Fibroblast of mammary gland (primary cell): ENCODE measurements around the gene STX5.
"Not testable (repeated sequence)": the region's sequence is repeated elsewhere in the genome, so short reads cannot be mapped to it uniquely, and the experiment has no call there.

Source experiments
- DNase-seq: peaks from one replicate; pipeline ENCODE4 v3.0.0-alpha.2; 2010; ENCODE audit warnings: low read depth
- H3K4me3 ChIP-seq: 2 replicates; pipeline ENCODE4 v1.5.1; 2011; ENCODE audit warnings: low read depth, mild to moderate bottlenecking, low read length, moderate library complexity; ENCODE audit not compliant: control insufficient read depth
- CTCF ChIP-seq: conservative IDR thresholded peaks from 2 replicates; pipeline ENCODE4 v1.5.1; 2011; ENCODE audit warnings: low read depth, low read length, inconsistent platforms; ENCODE audit not compliant: control insufficient read depth, insufficient read depth

The STX5 gene

DNA sequence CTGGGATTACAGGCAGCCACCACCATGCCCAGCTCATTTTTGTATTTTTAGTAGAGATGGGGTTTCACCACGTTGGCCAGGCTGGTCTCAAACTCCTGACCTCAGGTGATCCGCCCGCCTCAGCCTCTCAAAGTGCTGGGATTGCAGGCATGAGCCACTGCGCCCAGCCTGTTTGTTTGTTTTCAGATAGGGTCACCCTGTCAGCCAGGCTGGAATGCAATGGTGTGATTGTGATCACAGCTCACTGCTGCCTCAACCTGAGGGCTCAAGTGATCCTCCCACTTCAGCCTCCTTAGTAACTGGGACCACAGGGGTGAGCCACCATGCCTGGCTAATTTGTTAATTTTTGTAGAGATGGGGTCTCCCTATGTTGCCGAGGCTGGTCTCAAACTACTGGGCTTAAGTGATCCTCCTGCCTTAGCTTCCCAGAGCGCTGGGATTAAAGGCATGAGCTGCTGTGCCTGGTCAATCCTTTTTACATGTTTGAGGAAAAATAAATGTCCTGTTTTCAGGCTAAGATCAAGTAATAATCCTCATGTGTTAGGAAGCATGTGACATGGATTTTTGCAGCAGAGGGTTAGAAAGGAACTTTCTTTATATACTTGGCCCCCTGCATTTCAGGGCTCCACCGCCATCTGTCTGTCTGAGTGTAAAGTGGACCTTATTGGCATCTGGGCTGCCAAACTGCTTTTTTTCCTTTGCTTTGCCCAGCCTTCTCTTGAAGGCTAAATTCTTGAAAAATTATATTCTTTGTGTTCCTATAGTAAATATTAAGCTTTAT lies 44.0 kb upstream of the STX5 start:
- no peak overlapping the region for H3K4me3 ChIP-seq
- DNase-seq = no peak
- TF ChIP-seq CTCF = no peak

GRCh38 chr11:62874851-62875250 lies 43.0 kb upstream of the STX5 start:
- TF ChIP-seq CTCF = no peak
- no peak overlapping the region for H3K4me3 ChIP-seq
- no peak for DNase-seq

DNA sequence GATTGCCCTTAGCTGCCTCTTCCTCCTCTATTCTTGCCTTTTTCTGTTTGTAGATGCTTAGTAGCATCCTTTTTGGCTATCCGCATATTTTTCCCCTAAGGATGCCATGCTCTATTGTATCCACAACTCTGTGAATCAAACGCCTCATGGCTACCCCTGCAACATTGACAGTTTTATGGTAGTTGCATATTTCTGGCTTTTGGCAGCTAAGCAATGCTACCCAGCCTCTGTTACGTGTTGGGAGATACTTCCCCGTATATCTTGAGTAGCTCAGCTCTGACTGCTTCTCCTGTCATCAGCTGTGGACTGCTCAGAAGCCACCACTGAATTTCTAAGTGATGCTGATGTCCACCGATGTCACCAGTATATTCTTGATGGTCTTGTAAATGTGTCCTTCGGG lies 33.8 kb upstream of the STX5 start:
- TF ChIP-seq CTCF = no peak
- DNase-seq = no peak
- no peak overlapping the region for H3K4me3 ChIP-seq

- no peak for DNase-seq
- H3K4me3 ChIP-seq = no peak overlapping the region
- no peak for TF ChIP-seq CTCF
Observed at GRCh38 chr11:62863687-62864335, 32.0 kb upstream of the STX5 start.

GRCh38 chr11:62861564-62862192 lies 29.8 kb upstream of the STX5 start:
- H3K4me3 ChIP-seq, DNase-seq: not testable (repeated sequence)

DNA sequence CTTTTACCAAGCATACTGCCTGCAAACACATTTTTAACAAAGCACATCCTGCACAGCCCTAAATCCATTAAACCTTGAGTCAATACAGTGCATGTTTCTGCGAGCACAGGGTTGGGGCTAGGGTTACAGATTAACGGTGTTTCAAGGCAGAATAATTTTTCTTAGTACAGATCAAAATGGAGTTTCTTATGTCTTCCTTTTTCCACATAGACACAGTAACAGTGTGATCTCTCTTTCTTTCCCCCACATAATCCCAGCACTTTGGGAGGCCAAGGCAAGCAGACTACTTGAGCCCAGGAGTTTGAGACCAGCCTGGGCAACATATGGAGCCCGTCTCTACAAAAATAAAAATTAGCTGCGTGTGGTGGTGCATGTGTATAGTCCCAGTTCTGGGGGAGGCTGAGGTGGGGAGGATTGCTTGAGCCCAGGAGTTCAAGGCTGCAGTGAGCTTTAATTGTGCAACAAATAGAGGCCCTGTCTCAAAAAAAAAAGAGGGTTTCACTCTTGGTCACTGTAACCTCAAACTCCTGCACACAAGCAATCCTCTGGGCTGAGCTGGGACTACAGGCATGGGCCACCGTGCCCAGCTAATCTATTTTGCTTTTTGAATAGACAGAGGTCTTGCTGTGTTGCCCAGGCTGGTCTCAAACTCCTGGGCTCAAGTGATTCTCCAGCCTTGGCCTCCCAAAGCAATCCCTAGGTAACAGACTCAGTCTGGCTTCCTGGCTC lies 29.1 kb upstream of the STX5 start:
- no peak for TF ChIP-seq CTCF
- H3K4me3 ChIP-seq = no peak overlapping the region
- DNase-seq = no peak

DNA sequence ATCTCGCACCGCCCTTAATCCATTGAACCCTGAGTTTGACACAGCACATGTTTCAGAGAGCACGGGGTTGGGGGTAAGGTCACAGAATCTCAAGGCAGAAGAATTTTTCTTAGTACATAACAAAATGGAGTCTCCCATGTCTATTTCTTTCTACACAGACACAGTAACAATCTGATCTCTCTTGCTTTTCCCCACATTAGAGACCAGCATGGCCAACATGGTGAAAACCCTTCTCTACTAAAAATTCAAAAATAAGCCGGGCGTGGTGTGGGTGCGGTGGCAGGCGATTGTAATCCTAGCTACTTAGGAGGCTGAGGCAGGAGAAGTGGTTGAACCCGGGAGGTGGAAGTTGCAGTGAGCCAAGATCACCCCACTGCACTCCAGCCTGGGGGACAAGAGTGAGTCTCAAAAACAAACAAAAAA lies 27.4 kb upstream of the STX5 start:
- not testable (repeated sequence) for H3K4me3 ChIP-seq, DNase-seq
